Measurements from ENCODE around the gene KIF1B. TPM values are rescaled to one million over a fixed set of nuclear protein-coding genes. Genes with fewer than 3 reads are reported as not detected.

Gene KIF1B
- total and polyA plus RNA-seq, 2 experiments from 2014 or later, result 21.5 to 68.4 TPM

DNA sequence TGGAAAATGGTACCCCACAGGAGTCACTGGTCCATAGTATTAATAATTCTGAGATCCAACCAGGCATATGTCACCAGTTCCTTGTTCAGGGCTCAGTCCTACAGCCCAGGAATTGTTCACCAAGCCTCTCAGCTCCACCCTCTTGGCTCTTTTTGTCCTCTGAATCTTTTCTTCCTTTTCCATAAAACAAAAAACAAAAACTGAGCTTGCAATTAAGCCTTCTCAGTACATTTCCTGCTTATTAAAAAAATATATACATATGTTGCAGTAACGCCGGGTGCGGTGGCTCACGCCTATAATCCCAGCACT is 23.4 kb upstream of the KIF1B start (continued):
- TF ChIP-seq, protein P1, sequence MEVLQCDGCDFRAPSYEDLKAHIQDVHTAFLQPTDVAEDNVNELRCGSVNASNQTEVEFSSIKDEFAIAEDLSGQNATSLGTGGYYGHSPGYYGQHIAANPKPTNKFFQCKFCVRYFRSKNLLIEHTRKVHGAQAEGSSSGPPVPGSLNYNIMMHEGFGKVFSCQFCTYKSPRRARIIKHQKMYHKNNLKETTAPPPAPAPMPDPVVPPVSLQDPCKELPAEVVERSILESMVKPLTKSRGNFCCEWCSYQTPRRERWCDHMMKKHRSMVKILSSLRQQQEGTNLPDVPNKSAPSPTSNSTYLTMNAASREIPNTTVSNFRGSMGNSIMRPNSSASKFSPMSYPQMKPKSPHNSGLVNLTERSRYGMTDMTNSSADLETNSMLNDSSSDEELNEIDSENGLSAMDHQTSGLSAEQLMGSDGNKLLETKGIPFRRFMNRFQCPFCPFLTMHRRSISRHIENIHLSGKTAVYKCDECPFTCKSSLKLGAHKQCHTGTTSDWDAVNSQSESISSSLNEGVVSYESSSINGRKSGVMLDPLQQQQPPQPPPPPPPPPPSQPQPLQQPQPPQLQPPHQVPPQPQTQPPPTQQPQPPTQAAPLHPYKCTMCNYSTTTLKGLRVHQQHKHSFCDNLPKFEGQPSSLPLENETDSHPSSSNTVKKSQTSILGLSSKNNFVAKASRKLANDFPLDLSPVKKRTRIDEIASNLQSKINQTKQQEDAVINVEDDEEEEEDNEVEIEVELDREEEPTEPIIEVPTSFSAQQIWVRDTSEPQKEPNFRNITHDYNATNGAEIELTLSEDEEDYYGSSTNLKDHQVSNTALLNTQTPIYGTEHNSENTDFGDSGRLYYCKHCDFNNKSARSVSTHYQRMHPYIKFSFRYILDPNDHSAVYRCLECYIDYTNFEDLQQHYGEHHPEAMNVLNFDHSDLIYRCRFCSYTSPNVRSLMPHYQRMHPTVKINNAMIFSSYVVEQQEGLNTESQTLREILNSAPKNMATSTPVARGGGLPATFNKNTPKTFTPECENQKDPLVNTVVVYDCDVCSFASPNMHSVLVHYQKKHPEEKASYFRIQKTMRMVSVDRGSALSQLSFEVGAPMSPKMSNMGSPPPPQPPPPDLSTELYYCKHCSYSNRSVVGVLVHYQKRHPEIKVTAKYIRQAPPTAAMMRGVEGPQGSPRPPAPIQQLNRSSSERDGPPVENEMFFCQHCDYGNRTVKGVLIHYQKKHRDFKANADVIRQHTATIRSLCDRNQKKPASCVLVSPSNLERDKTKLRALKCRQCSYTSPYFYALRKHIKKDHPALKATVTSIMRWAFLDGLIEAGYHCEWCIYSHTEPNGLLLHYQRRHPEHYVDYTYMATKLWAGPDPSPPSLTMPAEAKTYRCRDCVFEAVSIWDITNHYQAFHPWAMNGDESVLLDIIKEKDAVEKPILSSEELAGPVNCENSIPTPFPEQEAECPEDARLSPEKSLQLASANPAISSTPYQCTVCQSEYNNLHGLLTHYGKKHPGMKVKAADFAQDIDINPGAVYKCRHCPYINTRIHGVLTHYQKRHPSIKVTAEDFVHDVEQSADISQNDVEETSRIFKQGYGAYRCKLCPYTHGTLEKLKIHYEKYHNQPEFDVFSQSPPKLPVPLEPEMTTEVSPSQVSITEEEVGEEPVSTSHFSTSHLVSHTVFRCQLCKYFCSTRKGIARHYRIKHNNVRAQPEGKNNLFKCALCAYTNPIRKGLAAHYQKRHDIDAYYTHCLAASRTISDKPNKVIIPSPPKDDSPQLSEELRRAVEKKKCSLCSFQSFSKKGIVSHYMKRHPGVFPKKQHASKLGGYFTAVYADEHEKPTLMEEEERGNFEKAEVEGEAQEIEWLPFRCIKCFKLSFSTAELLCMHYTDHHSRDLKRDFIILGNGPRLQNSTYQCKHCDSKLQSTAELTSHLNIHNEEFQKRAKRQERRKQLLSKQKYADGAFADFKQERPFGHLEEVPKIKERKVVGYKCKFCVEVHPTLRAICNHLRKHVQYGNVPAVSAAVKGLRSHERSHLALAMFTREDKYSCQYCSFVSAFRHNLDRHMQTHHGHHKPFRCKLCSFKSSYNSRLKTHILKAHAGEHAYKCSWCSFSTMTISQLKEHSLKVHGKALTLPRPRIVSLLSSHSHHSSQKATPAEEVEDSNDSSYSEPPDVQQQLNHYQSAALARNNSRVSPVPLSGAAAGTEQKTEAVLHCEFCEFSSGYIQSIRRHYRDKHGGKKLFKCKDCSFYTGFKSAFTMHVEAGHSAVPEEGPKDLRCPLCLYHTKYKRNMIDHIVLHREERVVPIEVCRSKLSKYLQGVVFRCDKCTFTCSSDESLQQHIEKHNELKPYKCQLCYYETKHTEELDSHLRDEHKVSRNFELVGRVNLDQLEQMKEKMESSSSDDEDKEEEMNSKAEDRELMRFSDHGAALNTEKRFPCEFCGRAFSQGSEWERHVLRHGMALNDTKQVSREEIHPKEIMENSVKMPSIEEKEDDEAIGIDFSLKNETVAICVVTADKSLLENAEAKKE (CRISPR knock-in tag; IDR thresholded peaks at IDR 0.05), result no peak

DNA sequence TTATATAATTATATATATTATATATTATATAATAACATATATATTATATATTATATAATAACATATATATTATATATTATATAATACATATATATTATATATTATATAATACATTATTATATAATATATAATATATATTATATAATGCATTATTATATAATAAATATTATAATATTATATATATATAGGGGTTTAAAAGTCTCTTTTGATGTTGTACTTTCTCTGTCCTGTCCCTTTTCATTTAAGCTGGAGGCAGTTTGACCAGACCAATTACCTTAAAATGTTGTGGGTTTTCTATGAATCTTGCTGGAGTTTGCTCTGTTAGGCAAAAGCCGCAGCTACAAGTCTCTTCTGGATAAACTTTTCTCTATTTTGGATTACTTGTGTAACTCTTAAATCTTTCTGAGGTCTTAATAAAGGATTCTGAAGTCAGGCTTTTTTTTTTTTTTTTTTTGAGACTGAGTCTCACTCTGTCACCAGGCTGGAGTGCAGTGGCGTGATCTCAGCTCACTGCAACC is 22.2 kb upstream of the KIF1B start:
- no peak for ATAC-seq
- H4K20me1 ChIP-seq (replicated peaks; ENCODE audit: insufficient read depth), result no peaks in the 10 kb centered on the region
- H3K27ac Mint-ChIP-seq, result no peak overlapping the region
- no peaks in the 10 kb centered on the region for H3K27me3 ChIP-seq (ENCODE audit: insufficient read depth)
- H3K4me1 Mint-ChIP-seq, result no peaks in the 10 kb centered on the region
- no peak overlapping the region for H3K4me3 ChIP-seq
- DNase-seq (ENCODE audit: low spot score), result no peak
- peaks cover 9% of the 10 kb centered on the region; the same call in 2 of the 3 replicates for H3K9me3 Mint-ChIP-seq
- H3K36me3 ChIP-seq (ENCODE audit: insufficient read depth), result no peaks in the 10 kb centered on the region
- no peaks in the 10 kb centered on the region for H3F3A ChIP-seq (replicated peaks; ENCODE audit: low read depth)
- no peaks in the 10 kb centered on the region for H3K4me1 ChIP-seq (ENCODE audit: insufficient read depth)
- H3K4me3 Mint-ChIP-seq, result no peak overlapping the region
- H3K79me2 ChIP-seq (replicated peaks; ENCODE audit: insufficient read depth), result no peaks in the 10 kb centered on the region
- no peaks in the 10 kb centered on the region for H3K36me3 Mint-ChIP-seq (ENCODE audit: low read depth)
- H3K27me3 Mint-ChIP-seq (ENCODE audit: insufficient read depth, low read depth, poor library complexity), result peaks cover 4% of the 10 kb centered on the region
- H3K27ac ChIP-seq (ENCODE audit: low read depth), result no peak overlapping the region
- H2AFZ ChIP-seq, result no peak overlapping the region
- H3K4me2 ChIP-seq, result no peak overlapping the region
- H3K9me2 ChIP-seq (ENCODE audit: insufficient read depth), result no peaks in the 10 kb centered on the region
- TF ChIP-seq ZNF114 (CRISPR knock-in tag; IDR thresholded peaks at IDR 0.05) (no peak), STAT1 (IDR thresholded peaks at IDR 0.05; ENCODE audit: unreplicated experiment) (no peak)
- TF ChIP-seq, protein P2, sequence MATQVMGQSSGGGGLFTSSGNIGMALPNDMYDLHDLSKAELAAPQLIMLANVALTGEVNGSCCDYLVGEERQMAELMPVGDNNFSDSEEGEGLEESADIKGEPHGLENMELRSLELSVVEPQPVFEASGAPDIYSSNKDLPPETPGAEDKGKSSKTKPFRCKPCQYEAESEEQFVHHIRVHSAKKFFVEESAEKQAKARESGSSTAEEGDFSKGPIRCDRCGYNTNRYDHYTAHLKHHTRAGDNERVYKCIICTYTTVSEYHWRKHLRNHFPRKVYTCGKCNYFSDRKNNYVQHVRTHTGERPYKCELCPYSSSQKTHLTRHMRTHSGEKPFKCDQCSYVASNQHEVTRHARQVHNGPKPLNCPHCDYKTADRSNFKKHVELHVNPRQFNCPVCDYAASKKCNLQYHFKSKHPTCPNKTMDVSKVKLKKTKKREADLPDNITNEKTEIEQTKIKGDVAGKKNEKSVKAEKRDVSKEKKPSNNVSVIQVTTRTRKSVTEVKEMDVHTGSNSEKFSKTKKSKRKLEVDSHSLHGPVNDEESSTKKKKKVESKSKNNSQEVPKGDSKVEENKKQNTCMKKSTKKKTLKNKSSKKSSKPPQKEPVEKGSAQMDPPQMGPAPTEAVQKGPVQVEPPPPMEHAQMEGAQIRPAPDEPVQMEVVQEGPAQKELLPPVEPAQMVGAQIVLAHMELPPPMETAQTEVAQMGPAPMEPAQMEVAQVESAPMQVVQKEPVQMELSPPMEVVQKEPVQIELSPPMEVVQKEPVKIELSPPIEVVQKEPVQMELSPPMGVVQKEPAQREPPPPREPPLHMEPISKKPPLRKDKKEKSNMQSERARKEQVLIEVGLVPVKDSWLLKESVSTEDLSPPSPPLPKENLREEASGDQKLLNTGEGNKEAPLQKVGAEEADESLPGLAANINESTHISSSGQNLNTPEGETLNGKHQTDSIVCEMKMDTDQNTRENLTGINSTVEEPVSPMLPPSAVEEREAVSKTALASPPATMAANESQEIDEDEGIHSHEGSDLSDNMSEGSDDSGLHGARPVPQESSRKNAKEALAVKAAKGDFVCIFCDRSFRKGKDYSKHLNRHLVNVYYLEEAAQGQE (IDR thresholded peaks at IDR 0.05; ENCODE audit: unreplicated experiment), result no peak
- TF ChIP-seq, protein P1 (CRISPR knock-in tag; IDR thresholded peaks at IDR 0.05), result no peak
